CD1c-positive myeloid dendritic cell (primary cell): ENCODE results near the gene GLB1L.

Experiments used
- DNase-seq: peaks from one replicate; pipeline ENCODE4 v3.0.0-alpha.2; 2016; ENCODE audit errors: extremely low spot score

The GLB1L gene

DNA sequence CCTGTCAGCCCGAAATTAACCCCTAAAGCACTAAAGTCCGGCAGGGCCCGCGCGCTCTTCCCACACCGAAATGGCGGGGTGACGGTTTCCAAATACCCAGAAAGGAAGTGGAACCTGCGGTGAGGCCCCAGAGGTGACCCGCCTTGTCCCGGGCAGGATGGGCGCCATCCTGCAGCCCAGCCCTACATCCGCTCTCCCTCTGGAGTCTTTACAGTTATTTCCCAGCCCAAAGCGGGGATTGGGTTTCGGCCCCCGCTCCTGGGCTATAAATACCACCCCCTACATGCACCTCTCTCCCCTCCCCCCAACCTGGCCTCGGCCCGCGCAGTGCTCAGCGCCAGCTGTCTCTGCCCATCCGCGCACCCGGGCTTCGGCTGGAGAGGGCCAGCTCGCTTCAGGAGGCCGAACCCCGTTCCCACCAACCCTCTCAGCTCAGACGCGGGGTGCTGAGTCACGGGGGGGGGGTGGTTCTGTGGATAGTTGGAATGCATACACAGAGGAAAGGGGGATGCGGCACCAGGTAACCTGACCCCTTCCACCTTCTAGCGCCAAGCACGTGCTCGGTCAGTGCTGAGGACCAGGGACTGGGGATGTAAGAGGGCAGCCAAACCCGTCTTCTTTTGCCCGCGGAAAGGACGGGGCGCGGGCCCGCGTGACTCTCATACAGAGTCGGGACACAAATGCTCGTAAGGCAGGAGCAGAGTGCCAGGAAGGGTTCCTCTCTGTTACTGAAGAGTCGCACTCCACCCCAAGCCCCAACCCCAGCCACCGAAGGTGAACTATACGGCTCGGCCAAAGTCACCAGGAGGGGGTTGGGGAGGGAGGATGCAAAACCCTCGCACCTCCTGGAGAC lies 7.9 kb upstream of the GLB1L start, which contains the start of gene TUBA4B:
Gene TUBA4B, plus strand, starts transcription at position 344 of the 853 bp plus-strand sequence. Its CDS starts 165 bp downstream, at position 509.
- DNase-seq, result peak; percentile 67

DNA sequence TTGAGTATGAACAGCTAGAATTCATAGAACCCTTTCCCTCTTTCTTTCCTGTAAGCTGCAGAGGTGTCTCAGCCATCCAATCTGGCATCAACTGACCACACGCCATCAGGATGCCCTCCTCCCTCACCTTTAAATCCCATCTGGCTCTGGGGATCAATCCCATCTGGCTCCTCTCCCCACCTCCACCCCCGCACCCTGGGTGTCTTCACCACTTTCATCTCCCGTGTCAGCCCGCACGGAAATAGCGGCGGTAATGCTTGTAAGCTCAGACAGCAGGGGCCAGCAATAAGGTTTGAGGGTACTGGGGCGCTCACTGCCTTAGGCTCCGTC lies 7.3 kb upstream of the GLB1L start:
- DNase-seq, result no peak

DNA sequence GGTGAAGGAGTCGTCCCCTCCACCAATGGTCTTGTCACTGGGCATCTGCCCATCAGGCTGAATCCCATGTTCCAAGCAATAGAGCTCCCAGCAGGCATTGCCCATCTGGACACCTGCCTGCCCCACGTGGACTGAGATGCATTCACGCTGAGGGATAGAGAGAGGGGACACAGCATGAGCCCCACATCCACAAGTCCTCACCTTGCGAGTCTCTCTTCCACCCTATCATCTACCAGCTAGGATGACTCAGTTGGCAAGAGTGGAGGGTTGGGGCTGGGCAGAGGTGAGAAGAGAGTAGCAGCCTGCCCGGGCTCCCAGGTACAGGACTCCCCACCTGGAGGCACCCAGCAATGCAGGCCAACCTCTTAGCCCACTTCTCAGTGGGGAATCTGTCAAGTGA lies 6.8 kb upstream of the GLB1L start:
- DNase-seq, result no peak

DNA sequence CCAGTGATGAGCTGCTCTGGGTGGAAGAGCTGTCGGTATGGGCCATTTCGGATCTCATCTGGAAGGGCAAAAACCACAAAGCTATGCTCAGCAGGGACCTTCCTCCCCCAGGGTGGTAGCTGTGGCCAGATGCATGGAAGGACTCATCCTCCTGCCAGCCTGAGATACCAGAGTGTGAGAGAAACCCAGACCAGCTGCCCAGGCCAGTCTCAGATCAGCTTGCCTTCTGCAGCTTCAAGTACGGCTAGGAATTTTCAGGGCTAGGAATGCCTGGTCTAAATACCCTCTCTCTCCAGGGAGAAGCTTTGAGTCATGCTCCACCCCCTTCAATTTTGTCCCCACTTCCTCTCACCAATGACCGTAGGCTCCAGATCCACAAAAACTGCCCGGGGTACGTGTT lies 6.4 kb upstream of the GLB1L start:
- DNase-seq, result peak; percentile 36

DNA sequence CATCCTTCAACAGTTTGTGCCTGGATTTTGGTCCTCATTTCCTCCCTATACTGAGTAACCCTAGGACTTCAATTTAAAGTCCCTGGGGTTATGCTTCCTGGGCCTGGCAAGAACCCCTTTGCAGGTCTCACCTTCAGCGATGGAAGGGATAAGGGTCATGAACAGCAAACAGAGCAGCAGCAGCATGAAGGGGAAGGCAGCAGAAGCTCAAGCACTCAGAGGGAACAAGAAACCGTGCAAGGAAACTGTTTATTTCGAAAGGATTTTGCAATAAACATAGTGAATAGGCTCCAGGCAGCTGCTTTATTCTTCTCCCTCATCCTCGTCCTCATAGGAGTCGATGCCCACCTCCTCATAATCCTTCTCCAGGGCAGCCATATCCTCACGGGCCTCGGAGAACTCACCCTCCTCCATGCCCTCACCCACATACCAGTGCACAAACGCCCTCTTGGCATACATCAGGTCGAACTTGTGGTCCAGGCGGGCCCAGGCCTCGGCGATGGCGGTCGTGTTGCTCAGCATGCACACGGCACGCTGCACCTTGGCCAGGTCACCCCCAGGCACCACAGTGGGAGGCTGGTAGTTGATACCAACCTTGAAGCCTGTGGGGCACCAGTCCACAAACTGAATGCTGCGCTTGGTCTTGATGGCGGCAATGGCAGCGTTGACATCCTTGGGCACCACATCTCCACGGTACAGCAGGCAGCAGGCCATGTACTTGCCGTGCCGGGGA lies 5.0 kb upstream of the GLB1L start:
- DNase-seq, result peak; percentile 14

DNA sequence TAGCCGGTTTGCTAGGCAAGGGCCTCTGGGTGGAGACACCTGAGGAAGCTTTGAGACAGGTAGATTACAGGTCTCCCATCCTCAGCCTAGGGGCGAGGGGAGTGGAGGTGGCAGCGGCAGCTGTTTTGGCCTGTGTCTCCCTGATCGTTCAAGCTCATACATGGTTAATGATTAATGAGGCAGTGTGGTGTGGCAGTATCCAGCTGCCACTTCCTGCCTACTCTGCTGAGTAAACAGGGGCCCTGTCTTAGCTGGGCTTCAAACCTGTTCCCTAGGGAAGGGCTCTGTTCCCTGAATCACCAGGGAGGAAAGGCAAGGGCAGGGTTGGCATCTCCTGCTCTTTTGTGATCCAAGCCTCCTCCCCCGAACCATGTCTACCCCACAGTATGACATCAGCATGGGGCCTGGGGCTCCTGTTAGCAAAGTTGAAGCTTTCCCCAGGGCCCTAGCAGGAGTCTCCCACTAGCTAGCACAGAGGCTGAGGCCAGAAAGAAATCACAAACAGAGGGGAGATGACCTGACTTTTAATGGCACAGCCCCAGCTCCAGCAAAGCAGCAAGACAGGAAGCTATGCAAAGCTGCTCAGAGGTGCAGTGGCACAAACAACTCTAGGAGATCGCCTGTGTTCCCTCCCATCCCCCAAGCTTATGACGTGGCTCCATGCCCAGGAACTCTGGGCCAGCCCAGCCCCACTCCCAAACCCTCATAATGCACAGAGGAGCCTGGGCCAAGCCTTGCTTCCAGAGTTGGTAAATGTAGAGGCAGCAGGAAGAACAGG lies 4.1 kb upstream of the GLB1L start:
- no peak for DNase-seq

DNA sequence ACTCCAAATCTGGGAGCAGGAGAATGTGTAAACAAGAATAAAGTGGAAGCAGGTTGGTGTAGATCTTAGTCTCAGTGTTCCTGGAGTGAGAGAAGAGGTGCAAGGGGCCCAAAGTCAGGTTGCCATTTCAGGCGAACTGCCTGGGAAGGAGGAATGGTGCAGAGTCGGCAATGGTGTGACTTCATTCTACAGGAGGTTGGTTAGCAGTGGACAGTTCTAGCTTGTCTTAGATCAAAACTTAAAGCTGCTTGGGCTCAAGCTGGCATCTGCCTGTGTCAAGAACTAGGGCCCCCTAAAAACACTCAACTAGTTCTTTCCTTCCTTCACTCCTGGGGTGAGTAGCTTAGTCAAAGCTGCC lies 3.6 kb upstream of the GLB1L start:
- no peak for DNase-seq

DNA sequence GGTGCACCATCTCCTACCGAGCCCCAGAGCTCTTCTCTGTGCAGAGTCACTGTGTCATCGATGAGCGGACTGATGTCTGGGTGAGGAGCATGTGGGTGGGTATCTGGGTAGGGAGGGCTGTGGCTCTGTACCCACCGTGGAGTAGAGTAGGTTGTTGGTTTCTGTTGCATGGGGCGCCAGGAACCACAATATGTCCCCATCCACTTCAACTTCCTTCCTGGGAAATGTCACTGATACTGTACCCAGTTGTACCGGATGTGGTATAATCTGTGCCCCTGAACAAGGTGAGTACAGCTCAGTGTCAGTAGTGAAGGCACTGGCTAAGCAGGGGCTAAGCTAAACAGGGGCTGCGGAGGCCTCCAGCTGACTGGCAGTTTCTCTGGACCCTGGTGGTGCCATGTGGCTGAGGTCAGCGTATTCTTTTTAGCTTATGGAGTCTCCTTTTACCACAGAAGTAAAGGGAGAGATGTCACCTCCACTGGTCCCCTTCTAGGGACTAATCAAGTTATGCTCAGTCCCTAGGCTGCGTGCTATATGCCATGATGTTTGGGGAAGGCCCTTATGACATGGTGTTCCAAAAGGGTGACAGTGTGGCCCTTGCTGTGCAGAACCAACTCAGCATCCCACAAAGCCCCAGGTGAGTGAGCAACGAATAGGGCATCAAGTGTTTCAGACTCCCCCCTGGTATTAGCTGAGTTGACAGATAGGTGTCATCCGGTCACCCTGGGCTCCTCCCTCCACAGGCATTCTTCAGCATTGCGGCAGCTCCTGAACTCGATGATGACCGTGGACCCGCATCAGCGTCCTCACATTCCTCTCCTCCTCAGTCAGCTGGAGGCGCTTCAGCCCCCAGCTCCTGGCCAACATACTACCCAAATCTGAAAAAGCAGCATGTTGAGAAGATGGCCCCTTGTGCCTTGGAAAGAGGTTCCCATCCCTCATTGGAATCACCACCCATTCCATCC lies 2.7 kb upstream of the GLB1L start:
- DNase-seq, result peak; percentile 66

DNA sequence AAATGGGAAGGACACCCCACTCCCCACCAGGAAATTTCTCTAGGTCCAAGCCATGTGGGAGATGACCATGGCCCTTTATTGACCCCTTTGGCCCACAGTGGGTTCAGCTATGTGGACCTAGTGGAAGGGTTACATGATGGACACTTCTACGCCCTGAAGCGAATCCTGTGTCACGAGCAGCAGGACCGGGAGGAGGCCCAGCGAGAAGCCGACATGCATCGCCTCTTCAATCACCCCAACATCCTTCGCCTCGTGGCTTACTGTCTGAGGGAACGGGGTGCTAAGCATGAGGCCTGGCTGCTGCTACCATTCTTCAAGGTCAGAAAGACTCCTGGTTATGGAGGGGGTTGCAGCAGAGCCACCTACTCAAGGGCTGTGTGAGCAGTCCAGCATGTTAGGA lies 1.3 kb upstream of the GLB1L start:
- DNase-seq, result no peak

DNA sequence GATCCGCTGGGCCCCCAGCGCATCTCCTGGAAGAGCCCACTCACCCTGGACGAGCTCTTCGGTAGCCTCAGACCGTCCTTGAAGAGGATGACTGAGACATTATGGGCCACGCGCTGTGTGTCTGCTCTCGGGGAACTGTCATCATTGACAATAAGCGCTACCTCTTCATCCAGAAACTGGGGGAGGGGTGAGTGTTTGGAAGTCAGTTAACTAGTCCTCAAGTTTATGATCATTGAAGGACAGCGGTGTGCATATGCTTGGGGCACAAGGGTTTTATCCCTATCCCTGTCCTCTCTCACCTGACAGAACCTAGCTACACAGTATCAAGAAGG lies 621 bp upstream of the GLB1L start:
- DNase-seq, result no peak

DNA sequence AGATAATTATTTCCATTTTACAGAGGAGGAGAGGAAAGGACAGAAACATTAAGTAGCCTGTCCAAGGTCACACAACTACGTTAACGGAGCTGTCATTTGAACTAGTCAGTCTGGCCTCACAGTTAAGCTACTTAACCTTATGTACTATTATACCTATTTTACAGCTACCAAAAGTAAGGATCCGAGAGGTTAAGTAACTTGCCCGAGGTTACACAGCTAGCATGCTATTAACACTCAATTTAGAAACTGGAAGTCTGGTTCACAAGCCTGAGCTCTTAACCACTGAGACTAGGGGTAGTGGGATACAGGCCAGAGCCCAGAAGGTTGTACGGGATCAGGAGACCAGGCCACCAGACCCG lies 476 bp downstream of the GLB1L start:
- no peak for DNase-seq

DNA sequence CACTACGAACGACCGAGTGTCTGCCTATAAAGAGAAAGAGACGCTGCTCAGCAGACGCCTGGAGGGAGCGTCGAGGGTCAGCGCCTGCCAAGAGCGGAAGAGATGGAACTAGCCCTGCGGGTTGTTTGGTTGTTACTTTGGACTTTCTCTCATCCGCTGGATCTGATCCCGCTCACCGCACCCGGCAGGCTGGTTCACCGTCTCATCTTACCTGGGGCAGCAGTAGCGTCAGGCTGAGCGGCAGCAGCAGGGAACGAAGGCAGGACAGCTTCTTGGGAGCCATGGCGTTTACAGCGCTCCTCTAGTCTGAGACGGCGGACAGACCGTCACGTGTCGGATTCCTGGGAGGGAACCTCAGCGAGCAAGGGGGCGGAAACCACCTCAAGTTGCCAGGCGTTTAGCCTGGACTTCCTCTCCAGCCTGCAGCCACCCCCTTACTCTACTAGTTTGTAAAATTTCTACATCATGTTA lies 1.9 kb downstream of the GLB1L start:
- peak; percentile 84 for DNase-seq

DNA sequence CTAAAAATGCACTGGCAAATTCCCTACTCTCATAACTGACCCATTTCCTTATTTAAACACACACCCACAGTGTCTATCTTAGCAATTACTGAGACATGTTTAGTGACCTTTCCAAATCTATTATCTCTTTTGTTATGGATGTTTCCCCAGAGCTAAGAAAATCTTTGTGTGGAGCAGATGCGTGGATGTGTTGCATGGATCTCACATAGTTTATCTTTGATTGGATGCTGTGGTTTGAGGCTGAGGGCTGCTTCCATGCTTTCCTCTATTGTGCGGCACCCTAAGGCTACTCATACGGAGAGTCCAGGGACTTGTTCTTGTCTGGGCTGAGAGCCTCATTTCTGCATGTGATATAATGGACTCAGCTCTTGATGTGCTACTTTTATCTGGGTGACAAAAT lies 10.9 kb downstream of the GLB1L start:
- no peak for DNase-seq

DNA sequence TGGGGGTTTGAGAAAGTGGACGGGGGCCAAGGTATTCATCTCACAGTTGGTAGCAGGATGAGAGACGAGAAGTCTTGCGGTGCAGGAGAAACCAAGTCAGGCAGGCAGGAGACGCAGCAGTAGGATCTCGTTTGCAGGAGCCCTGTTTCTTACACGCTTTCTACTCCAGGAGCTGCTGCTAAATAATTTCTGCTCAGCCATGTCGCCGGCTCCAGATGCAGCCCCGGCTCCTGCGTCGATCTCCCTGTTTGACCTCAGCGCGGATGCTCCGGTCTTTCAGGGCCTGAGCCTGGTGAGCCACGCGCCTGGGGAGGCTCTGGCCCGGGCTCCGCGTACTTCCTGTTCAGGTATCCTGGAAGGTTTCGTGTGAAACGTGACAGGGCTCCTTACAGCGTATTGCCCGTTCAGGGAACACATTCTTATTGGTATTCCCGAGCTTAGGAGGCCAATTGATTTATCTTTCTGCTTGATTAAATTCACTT lies 15.1 kb downstream of the GLB1L start:
- DNase-seq, result peak; percentile 59

DNA sequence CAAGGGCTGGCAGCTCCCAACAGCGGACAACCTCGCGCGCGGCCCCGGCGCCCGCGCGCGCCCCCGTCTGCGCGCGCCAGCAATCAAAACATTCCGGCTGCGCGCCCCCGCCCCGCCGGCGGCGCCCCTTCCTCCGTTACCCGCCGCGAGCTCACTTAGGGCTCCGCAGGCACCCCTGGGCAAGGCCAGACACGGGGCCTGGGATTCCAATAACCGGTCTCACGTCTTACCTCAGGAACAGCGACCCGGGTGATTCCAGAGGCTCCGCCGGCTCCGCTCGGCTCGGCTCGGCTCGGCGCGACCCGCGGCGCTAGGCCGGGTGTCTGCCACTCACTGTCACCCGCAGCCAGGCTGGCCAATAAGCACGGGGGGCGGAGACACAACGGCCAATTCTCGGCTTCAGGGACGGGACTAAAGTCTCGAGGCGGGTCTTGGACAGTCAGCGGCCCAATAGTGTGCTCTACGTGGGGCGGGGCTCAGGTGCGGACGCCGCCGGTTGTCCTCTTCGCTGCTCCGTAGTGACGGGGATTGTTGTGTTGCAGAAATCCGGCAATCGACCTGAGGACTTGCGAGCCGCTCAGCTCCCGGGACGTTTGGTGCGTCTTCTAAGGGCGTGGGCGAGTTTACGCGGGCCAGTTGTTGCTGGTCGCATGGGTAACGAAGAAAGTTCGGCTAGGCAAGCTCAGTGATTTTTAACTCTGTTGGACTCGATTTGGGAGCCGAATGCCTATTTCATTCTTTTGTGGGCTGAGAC lies 15.8 kb downstream of the GLB1L start, which contains the start of the genes ANKZF1 and ATG9A:
Gene ANKZF1, plus strand, starts transcription at position 502 of the 754 bp plus-strand sequence. CDS start 452 bp downstream, outside the sequence.
Gene ATG9A, minus strand, starts transcription at position 332 of the 754 bp plus-strand sequence. CDS start 1,612 bp downstream, outside the sequence.
- peak; percentile 99 for DNase-seq

DNA sequence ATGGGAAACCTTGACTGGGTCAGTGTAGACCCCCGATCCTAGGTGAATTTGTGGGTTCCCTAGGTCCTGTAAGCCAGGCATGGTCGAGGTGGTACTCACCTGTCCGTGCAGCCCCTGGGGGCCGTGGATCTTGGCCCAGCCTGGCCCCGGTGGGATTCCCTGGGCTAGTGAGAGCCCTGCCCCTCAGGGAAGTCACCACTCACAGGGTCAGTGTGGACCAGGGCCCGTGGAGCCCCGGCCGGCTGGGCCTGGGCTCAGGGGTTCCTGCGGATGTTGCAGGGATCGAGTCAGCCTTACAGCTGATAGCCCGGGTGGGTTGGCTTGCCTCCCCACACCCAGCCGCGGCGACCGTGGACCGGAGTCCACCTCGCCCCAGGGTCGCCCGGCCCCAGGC lies 16.3 kb downstream of the GLB1L start:
- DNase-seq, result no peak

DNA sequence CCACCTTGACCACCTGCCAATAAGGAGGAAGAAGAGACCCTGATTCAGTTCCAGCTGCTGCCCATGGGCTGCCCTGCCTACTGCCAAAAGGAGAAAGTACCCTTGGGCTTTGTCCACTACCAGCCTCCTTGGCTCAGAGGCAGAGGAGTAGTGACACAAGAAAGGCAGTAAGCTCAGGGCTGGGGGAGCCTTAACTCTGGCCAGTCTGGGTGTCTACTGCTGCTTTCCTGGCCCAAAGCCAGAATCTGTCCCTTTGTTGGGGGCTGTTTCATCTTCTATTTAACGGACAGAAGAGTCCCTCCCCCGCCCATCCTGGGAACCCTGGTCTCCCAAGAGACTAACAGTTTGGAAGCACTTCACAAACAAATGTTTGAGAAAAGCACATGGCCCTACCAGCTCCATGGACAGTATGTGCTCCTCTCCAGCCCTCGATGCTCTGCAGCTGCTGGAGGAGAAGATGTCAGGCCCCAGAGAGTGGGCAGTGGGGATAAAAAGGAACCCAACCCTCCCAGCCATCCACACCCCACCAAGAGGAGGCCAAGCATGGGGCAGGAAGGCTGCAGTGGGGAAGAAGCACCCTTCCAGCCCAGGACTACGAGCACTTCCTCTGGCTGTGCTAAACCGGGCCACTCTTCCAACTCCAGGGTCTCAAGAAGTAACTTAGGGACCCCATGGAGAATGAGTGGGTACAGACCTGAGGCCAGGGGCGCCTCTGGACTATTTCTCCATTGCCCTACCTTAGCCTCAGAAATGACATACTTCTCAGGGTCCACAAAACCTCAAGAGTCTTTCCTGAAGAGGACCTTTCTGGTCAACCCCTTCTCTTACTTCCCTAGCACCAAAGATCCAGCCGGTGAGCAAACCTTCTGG lies 17.0 kb downstream of the GLB1L start:
- DNase-seq, result peak; percentile 17

DNA sequence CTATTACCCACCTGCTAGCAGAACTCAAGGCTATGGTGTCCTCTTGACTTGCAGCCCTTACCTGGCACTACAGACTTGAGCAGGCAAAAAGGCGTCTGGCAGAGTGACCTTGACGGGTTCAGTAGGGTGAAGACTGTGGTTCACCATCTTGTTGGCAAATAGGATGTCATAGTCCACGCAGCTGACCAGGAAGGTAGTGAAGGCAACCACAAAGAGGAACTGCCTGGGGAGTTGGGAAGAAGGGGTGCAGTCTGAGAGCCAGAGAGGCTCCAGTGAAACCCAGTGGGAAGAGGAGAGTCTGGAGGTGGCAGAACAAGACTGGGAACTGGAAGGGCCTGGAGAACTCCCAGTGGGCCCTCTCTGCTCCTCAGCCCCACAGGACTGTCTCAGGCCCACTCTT lies 19.9 kb downstream of the GLB1L start:
- DNase-seq, result peak; percentile 67
